ENCODE results near the gene SCNN1B.

- TF ChIP-seq CTCF (IDR thresholded peaks at IDR 0.05) (no peak), POLR2A (IDR thresholded peaks at IDR 0.05) (no peak)
Measured at GRCh38 chr16:23382279-23382678, 80.2 kb downstream of the SCNN1B start.
